Lower lobe of right lung (tissue), 2 donors: ENCODE results near the gene GPATCH3. TPM values are rescaled to one million over a fixed set of nuclear protein-coding genes. Genes with fewer than 3 reads are reported as not detected.

Source experiments
- ATAC-seq, 2 donors: fragments of 200-7000 bp; cut with Tn5 transposase; one replicate each; pipeline ENCODE4 v1.9.1; 2020 to 2022; ENCODE audit warnings: mild to moderate bottlenecking in 2 of 2, moderate library complexity in 2 of 2
- DNase-seq: peaks from one replicate; pipeline ENCODE4 v3.0.0-alpha.2; 2020
- H3K27ac ChIP-seq: fragments of 200-600 bp; one replicate; pipeline ENCODE4 v1.8.0; 2022
- H3K27me3 ChIP-seq: fragments of 200-600 bp; one replicate; pipeline ENCODE4 v1.8.0; 2022; ENCODE audit warnings: low read depth
- H3K36me3 ChIP-seq: fragments of 200-600 bp; one replicate; pipeline ENCODE4 v1.8.0; 2022; ENCODE audit warnings: mild to moderate bottlenecking
- H3K4me1 ChIP-seq: fragments of 200-600 bp; one replicate; pipeline ENCODE4 v1.8.0; 2022
- H3K4me3 ChIP-seq: fragments of 200-600 bp; one replicate; pipeline ENCODE4 v1.8.0; 2022; ENCODE audit warnings: mild to moderate bottlenecking
- H3K9me3 ChIP-seq: fragments of 200-600 bp; one replicate; pipeline ENCODE4 v1.8.0; 2022
- intact Hi-C: fragments of 100-400 bp; cut with DNase I; formaldehyde crosslinking; loops from one replicate; pipeline ENCODE4 v1.11.0; 2022
- total RNA-seq: library from RNA; stranded (reverse); fragmentation: NEBNext Ultra II Directional; extraction: Animal tissue kit (Norgen Biotek cat#: 25700); gene quantifications from one replicate; pipeline ENCODE4 v1.2.1, GENCODE V29; 2021
- TF ChIP-seq, protein P1 (sequence below): fragments of 200-600 bp; IDR thresholded peaks from one replicate; pipeline ENCODE4 v1.8.0; 2022; ENCODE audit warnings: antibody characterized with exemption, mild to moderate bottlenecking
- donor health status: DM: no; HTN: yes; CAD: no; lungs with severe emphysema.

Gene GPATCH3
- total RNA-seq, 1 donor from 2014 or later: 16.1 TPM

DNA sequence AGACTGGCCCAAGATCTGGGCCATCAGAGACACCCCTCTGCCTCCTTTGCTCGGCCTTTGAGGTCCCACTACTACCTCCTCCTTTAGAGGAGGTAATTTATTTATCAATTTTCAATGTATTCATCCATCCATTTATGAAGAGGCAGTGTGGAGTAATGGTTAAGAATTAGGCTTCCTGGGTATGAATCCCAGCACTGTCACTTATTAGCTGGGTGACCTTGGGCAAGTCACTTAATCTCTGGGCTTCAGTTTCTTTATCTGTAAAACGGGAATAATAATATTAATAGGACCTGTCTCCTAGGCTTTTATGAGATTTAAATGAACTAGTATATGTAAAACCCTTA lies 11.9 kb upstream of the GPATCH3 start:
- DNase-seq (no peak), ATAC-seq (no peak)
- Histone ChIP-seq H3K36me3 (no peaks in the 10 kb centered on the region), H3K4me3 (no peak overlapping the region), H3K9me3 (no peaks in the 10 kb centered on the region), H3K27ac (no peak overlapping the region), H3K27me3 (no peaks in the 10 kb centered on the region), H3K4me1 (peaks cover 8% of the 10 kb centered on the region)
- intact Hi-C loops: no loop called here
- TF ChIP-seq, protein P1, sequence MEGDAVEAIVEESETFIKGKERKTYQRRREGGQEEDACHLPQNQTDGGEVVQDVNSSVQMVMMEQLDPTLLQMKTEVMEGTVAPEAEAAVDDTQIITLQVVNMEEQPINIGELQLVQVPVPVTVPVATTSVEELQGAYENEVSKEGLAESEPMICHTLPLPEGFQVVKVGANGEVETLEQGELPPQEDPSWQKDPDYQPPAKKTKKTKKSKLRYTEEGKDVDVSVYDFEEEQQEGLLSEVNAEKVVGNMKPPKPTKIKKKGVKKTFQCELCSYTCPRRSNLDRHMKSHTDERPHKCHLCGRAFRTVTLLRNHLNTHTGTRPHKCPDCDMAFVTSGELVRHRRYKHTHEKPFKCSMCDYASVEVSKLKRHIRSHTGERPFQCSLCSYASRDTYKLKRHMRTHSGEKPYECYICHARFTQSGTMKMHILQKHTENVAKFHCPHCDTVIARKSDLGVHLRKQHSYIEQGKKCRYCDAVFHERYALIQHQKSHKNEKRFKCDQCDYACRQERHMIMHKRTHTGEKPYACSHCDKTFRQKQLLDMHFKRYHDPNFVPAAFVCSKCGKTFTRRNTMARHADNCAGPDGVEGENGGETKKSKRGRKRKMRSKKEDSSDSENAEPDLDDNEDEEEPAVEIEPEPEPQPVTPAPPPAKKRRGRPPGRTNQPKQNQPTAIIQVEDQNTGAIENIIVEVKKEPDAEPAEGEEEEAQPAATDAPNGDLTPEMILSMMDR: no peak

DNA sequence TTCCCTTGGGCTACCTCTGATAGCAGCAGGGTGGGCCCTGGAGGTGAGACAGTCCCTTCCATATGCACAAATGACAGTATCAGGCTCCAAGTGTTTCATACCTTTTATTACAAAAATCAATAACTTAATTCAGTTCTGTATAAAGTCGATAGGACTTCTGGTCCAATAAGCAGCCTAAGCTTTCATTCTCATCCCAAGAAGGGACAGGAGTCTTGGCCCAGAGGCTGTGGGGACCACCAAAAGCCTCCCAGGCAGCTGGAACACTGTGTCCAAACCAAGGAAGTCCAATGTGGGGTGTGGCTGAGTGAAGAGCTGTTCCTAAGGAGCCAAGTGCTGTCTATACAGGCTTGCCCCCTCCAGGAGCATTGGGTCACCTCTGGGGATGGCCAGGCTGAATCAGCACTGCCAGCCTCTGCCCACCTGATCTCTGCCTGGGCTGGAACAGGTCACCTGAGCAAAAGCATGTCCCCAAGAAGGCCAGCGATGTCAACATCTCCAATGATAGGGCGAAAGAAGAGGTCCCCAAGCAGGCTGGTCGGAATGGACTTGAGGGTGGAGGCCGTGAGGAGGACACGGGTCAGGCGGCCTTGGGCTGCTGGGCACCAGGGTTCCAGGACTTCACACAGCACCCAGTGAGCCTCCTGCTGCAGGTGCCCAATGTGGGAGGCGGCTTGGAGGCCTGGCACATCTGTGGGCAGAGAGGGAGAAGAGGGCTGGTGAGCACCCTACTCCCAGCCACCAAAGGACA lies 11.3 kb upstream of the GPATCH3 start:
- ATAC-seq: no peak
- no peak overlapping the region for H3K27ac ChIP-seq

DNA sequence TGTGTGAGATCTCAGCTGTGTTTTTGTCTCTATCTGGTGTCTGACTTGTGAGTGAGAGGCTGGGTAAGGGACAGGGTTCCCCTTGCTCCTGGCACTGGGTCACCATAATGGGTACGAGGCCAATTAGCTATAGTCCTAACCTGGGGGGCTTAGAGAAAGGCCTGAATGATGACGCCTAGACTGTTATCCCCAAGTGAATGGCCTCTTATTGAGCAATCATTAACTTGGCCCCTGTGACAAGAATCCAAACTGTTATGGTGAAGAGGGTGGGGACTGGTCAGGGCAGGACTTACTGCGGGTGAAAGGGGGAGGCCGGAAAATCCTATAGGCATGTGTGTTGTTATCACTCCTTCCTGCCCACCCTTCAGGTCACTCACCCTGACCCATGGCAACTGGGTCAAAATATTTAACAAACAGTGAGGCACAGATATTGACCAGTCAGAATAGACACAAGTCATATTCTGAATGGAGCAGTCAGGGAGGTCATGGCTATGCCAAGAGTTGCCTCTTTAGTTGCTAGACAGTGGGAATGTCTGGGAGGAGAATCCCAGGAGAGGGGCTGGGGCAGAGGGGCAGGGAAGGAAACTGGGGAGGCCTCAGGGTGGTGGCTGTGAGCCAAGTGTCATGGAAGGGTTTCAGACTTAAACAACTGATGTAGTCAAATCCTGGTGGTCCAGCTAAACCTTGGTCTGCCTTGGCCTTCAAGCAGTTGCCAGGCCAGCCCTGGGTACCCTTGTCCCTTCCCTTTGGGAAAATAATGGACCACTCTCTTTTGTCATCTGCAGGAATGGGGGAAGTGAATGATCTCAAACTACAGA lies 10.3 kb upstream of the GPATCH3 start:
- TF ChIP-seq, protein P1: no peak
- Histone ChIP-seq H3K4me1 (peaks cover 8% of the 10 kb centered on the region), H3K27ac (peak overlapping the region; percentile 53), H3K27me3 (no peaks in the 10 kb centered on the region), H3K4me3 (no peak overlapping the region), H3K36me3 (no peaks in the 10 kb centered on the region), H3K9me3 (no peaks in the 10 kb centered on the region)
- no peak for DNase-seq
- ATAC-seq: peak; percentile 46 to 50
- intact Hi-C loops: no loop called here

More for the DNA sequence above, 11.3 kb upstream of the GPATCH3 start:
- intact Hi-C loops: no loop called here
- TF ChIP-seq, protein P1: no peak
- Histone ChIP-seq H3K27me3 (no peaks in the 10 kb centered on the region), H3K9me3 (no peaks in the 10 kb centered on the region), H3K36me3 (no peaks in the 10 kb centered on the region), H3K4me1 (peaks cover 8% of the 10 kb centered on the region), H3K4me3 (no peak overlapping the region)
- no peak for DNase-seq

DNA sequence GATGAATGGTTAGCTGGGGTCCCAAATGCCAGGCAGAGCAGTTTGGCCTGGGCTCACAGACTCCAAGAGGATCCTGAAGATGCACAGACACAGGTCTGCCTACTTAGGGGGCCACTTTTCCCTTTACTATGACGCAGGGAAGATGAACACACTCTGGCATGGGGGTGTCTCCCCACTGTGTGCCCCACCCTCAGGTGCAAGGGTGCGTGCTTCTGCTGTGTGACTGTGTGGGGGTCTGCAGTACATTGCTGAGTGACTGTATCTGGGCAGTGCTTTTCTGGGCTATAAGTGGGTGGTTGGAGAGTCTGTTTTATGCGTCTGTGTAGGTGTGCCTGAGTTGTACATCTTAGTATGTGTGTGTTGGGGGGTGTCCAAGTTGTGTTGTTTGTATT lies 9.7 kb upstream of the GPATCH3 start:
- intact Hi-C loops: no loop called here
- Histone ChIP-seq H3K27me3 (no peaks in the 10 kb centered on the region), H3K27ac (no peak overlapping the region)

GRCh38 chr1:26907071-26907917 lies 7.0 kb upstream of the GPATCH3 start:
- no peak overlapping the region for H3K4me3 ChIP-seq
- no peaks in the 10 kb centered on the region for H3K27me3 ChIP-seq
- DNase-seq (no peak), ATAC-seq (peak; percentile 63)
- no peak overlapping the region for H3K27ac ChIP-seq
- no peaks in the 10 kb centered on the region for H3K36me3 ChIP-seq
- TF ChIP-seq, protein P1: no peak
- peaks cover 4% of the 10 kb centered on the region for H3K4me1 ChIP-seq
- intact Hi-C loops: no loop called here
- no peaks in the 10 kb centered on the region for H3K9me3 ChIP-seq

More for the DNA sequence above, 9.7 kb upstream of the GPATCH3 start:
- Histone ChIP-seq H3K4me3 (no peak overlapping the region), H3K4me1 (peaks cover 4% of the 10 kb centered on the region), H3K36me3 (no peaks in the 10 kb centered on the region), H3K9me3 (no peaks in the 10 kb centered on the region)
- no peak for ATAC-seq
- no peak for DNase-seq
- TF ChIP-seq, protein P1: no peak
